HG02938 (cell line): ENCODE data around the gene TUT7.
"Not testable (repeated sequence)": the region's sequence is repeated elsewhere in the genome, so short reads cannot be mapped to it uniquely, and the experiment has no call there.

Experiments
- ATAC-seq: cut with Tn5 transposase; IDR thresholded peaks from one replicate; pipeline ENCODE4 v1.9.1; 2021; ENCODE audit warnings: mild to moderate bottlenecking, moderate library complexity; ENCODE audit not compliant: unreplicated experiment

TUT7 gene

GRCh38 chr9:86354011-86354817, at the start of gene TUT7:
Gene TUT7 (minus strand): TSS chr9:86354410. CDS start chr9:86353199, 1,211 bp downstream.
- peak; percentile 81 for ATAC-seq

- no peak for ATAC-seq
Observed at GRCh38 chr9:86402591-86402990, 48.4 kb upstream of the TUT7 start.

GRCh38 chr9:86396412-86396811, 42.2 kb upstream of the TUT7 start:
- ATAC-seq, result no peak

- ATAC-seq, result not testable (repeated sequence)
Observed at GRCh38 chr9:86390184-86390583, 36.0 kb upstream of the TUT7 start.

- no peak for ATAC-seq
Observed at GRCh38 chr9:86389628-86390027, 35.4 kb upstream of the TUT7 start.

- ATAC-seq, result no peak
Observed at GRCh38 chr9:86387376-86387775, 33.2 kb upstream of the TUT7 start.

- ATAC-seq, result not testable (repeated sequence)
Observed at GRCh38 chr9:86383000-86383399, 28.8 kb upstream of the TUT7 start.

GRCh38 chr9:86376016-86376415, 21.8 kb upstream of the TUT7 start:
- no peak for ATAC-seq

GRCh38 chr9:86369810-86370209, 15.6 kb upstream of the TUT7 start:
- ATAC-seq, result no peak

GRCh38 chr9:86368871-86369521, 14.8 kb upstream of the TUT7 start:
- no peak for ATAC-seq

- ATAC-seq, result no peak
Observed at GRCh38 chr9:86361176-86361575, 7.0 kb upstream of the TUT7 start.

- ATAC-seq, result no peak
Observed at GRCh38 chr9:86359151-86359879, 5.1 kb upstream of the TUT7 start.

GRCh38 chr9:86356871-86357866, 3.0 kb upstream of the TUT7 start:
- no peak for ATAC-seq

- no peak for ATAC-seq
Observed at GRCh38 chr9:86355814-86356213, 1.6 kb upstream of the TUT7 start.

- ATAC-seq, result no peak
Observed at GRCh38 chr9:86354818-86355309, 654 bp upstream of the TUT7 start.

GRCh38 chr9:86353655-86354010, 577 bp downstream of the TUT7 start:
- ATAC-seq, result no peak

GRCh38 chr9:86352440-86353077, 1.7 kb downstream of the TUT7 start:
- no peak for ATAC-seq

GRCh38 chr9:86351880-86352279, 2.3 kb downstream of the TUT7 start:
- ATAC-seq, result no peak

GRCh38 chr9:86350006-86350760, 4.0 kb downstream of the TUT7 start:
- ATAC-seq, result no peak
